Lower lobe of right lung (tissue), 2 donors: ENCODE data around the gene DOCK4. TPM values are rescaled to one million over a fixed set of nuclear protein-coding genes. Genes with fewer than 3 reads are reported as not detected.
"Not testable (repeated sequence)": the region's sequence is repeated elsewhere in the genome, so short reads cannot be mapped to it uniquely, and the experiment has no call there.

Experiments
- ATAC-seq, 2 donors: fragments of 200-7000 bp; cut with Tn5 transposase; one replicate each; pipeline ENCODE4 v1.9.1; 2020 to 2022; ENCODE audit warnings: mild to moderate bottlenecking in 2 of 2, moderate library complexity in 2 of 2
- DNase-seq: peaks from one replicate; pipeline ENCODE4 v3.0.0-alpha.2; 2020
- H3K27ac ChIP-seq: fragments of 200-600 bp; one replicate; pipeline ENCODE4 v1.8.0; 2022
- H3K27me3 ChIP-seq: fragments of 200-600 bp; one replicate; pipeline ENCODE4 v1.8.0; 2022; ENCODE audit warnings: low read depth
- H3K36me3 ChIP-seq: fragments of 200-600 bp; one replicate; pipeline ENCODE4 v1.8.0; 2022; ENCODE audit warnings: mild to moderate bottlenecking
- H3K4me1 ChIP-seq: fragments of 200-600 bp; one replicate; pipeline ENCODE4 v1.8.0; 2022
- H3K4me3 ChIP-seq: fragments of 200-600 bp; one replicate; pipeline ENCODE4 v1.8.0; 2022; ENCODE audit warnings: mild to moderate bottlenecking
- H3K9me3 ChIP-seq: fragments of 200-600 bp; one replicate; pipeline ENCODE4 v1.8.0; 2022
- CTCF ChIP-seq: fragments of 200-600 bp; IDR thresholded peaks from one replicate; pipeline ENCODE4 v1.8.0; 2022; ENCODE audit warnings: antibody characterized with exemption, mild to moderate bottlenecking
- intact Hi-C: fragments of 100-400 bp; cut with DNase I; formaldehyde crosslinking; loops from one replicate; pipeline ENCODE4 v1.11.0; 2022
- total RNA-seq: library from RNA; stranded (reverse); fragmentation: NEBNext Ultra II Directional; extraction: Animal tissue kit (Norgen Biotek cat#: 25700); gene quantifications from one replicate; pipeline ENCODE4 v1.2.1, GENCODE V29; 2021
- donor health status: DM: no; HTN: yes; CAD: no; lungs with severe emphysema.

Gene DOCK4
- total RNA-seq, 1 donor from 2014 or later = 78.5 TPM

GRCh38 chr7:112252691-112253090 lies 46.5 kb upstream of the DOCK4 start:
- no peak overlapping the region for H3K27ac ChIP-seq
- no peaks in the 10 kb centered on the region for H3K9me3 ChIP-seq
- no peak overlapping the region for H3K4me3 ChIP-seq
- intact Hi-C loops = no loop called here
- ATAC-seq (no peak), DNase-seq (no peak)
- no peaks in the 10 kb centered on the region for H3K27me3 ChIP-seq
- TF ChIP-seq CTCF = no peak
- H3K4me1 ChIP-seq = peaks cover 24% of the 10 kb centered on the region
- no peaks in the 10 kb centered on the region for H3K36me3 ChIP-seq

GRCh38 chr7:112252141-112252540 lies 45.9 kb upstream of the DOCK4 start:
- H3K27me3 ChIP-seq = no peaks in the 10 kb centered on the region
- H3K4me1 ChIP-seq = peaks cover 19% of the 10 kb centered on the region
- no peak overlapping the region for H3K4me3 ChIP-seq
- no peaks in the 10 kb centered on the region for H3K9me3 ChIP-seq
- DNase-seq = no peak
- H3K27ac ChIP-seq = no peak overlapping the region
- H3K36me3 ChIP-seq = no peaks in the 10 kb centered on the region
- intact Hi-C loops = no loop called here
- ATAC-seq = no peak
- TF ChIP-seq CTCF = no peak

- H3K9me3 ChIP-seq, ATAC-seq, DNase-seq, H3K4me1 ChIP-seq, H3K27me3 ChIP-seq, H3K36me3 ChIP-seq, intact Hi-C loops, H3K27ac ChIP-seq, H3K4me3 ChIP-seq: not testable (repeated sequence)
Measured at GRCh38 chr7:112249967-112250366, 43.8 kb upstream of the DOCK4 start.

- no peak overlapping the region for H3K27ac ChIP-seq
- ATAC-seq = no peak
- no peaks in the 10 kb centered on the region for H3K4me1 ChIP-seq
- no peak for DNase-seq
- no peaks in the 10 kb centered on the region for H3K27me3 ChIP-seq
- no peak overlapping the region for H3K4me3 ChIP-seq
- TF ChIP-seq CTCF = no peak
- no peaks in the 10 kb centered on the region for H3K9me3 ChIP-seq
- no peaks in the 10 kb centered on the region for H3K36me3 ChIP-seq
- intact Hi-C loops = no loop called here
Measured at GRCh38 chr7:112248598-112248997, 42.4 kb upstream of the DOCK4 start.

- Histone ChIP-seq H3K27me3 (no peaks in the 10 kb centered on the region), H3K9me3 (no peaks in the 10 kb centered on the region), H3K27ac (no peak overlapping the region), H3K4me1 (no peaks in the 10 kb centered on the region), H3K36me3 (no peaks in the 10 kb centered on the region), H3K4me3 (no peak overlapping the region)
- ATAC-seq (no peak), DNase-seq (no peak)
- TF ChIP-seq CTCF = no peak
- intact Hi-C loops = no loop called here
Measured at GRCh38 chr7:112238852-112239610, 32.8 kb upstream of the DOCK4 start.

GRCh38 chr7:112238330-112238729 lies 32.1 kb upstream of the DOCK4 start:
- Histone ChIP-seq H3K27me3 (no peaks in the 10 kb centered on the region), H3K4me3 (no peak overlapping the region), H3K9me3 (no peaks in the 10 kb centered on the region), H3K4me1 (peaks cover 3% of the 10 kb centered on the region), H3K36me3 (no peaks in the 10 kb centered on the region), H3K27ac (no peak overlapping the region)
- ATAC-seq = no peak
- DNase-seq = no peak
- no peak for TF ChIP-seq CTCF
- intact Hi-C loops = no loop called here
